HCT116 (cell line): ENCODE results near the gene CPEB3. TPM values are rescaled to one million over a fixed set of nuclear protein-coding genes. Genes with fewer than 3 reads are reported as not detected.

Source experiments
- ATAC-seq: fragments of 200-7000 bp; cut with Tn5 transposase; 2 replicates; pipeline ENCODE4 v1.9.1; 2020; ENCODE audit warnings: mild to moderate bottlenecking, moderate library complexity
- BruUV-seq: library from RNA; stranded (reverse); fragments of 400-500 nt; replicated peaks from 2 replicates; lab custom pipeline; 2021; lab: Mats Ljungman, UMichigan
- CTCF ChIA-PET: fragments of 300-600 bp; sonication (Branson Sonifier 250); formaldehyde crosslinking; loops from one replicate; lab custom pipeline; 2021; ENCODE audit warnings: antibody characterized with exemption; lab: Charles Lee
- POLR2A ChIA-PET: fragments of 300-600, 350-600 bp; sonication (Branson Sonifier 250); formaldehyde crosslinking; loops from one replicate; lab custom pipeline; 2021; ENCODE audit warnings: antibody characterized with exemption; lab: Charles Lee
- RAD21 ChIA-PET, 2 experiments: fragments of 300-600 bp; sonication (Branson Sonifier 250); formaldehyde crosslinking; loops; one replicate each; lab custom pipeline; 2023; ENCODE audit warnings: low total read pairs in 2 of 2; ENCODE audit not compliant: uncharacterized antibody in 2 of 2, unreplicated experiment in 2 of 2, low non-redundant PET in 1 of 2; lab: Charles Lee
- DNase-seq: peaks from one replicate; pipeline ENCODE4 v3.0.0-alpha.2; 2010; ENCODE audit warnings: low read depth, low spot score
- H2AFZ ChIP-seq: fragments of 200-600 bp; shearing (Covaris generic), sonication (generic); 2 replicates; pipeline ENCODE4 v1.6.1; 2017; ENCODE audit warnings: low read depth, mixed run types, mixed read lengths, antibody characterized with exemption, low read length; ENCODE audit not compliant: poor library complexity, severe bottlenecking
- H3K27ac ChIP-seq: 2 replicates; pipeline ENCODE4 v1.5.1; 2012; ENCODE audit warnings: low read depth, low read length
- H3K27me3 ChIP-seq: fragments of 200-600 bp; sonication (generic); 2 replicates; pipeline ENCODE4 v1.6.1; 2016; ENCODE audit warnings: mixed run types, low read length, mixed read lengths; ENCODE audit not compliant: insufficient read depth
- H3K36me3 ChIP-seq, 2 experiments: fragments of 200-500 bp in 1 of 2; fragments of 200-600 bp in 1 of 2; sonication (Bioruptor generic) in 1 of 2; sonication (generic) in 1 of 2; 2 replicates each; pipeline versions ENCODE4 v1.5.1 to v1.6.1; 2014 to 2016; ENCODE audit warnings: low read length in 2 of 2, inconsistent platforms in 1 of 2, mixed read lengths in 1 of 2, mixed run types in 1 of 2; ENCODE audit not compliant: insufficient read depth in 2 of 2, control insufficient read depth in 1 of 2
- H3K4me1 ChIP-seq, 2 experiments: fragments of 200-600 bp in 1 of 2; sonication (generic) in 1 of 2; 2 replicates each; pipeline versions ENCODE4 v1.5.1 to v1.6.1; 2012 to 2017; ENCODE audit warnings: low read length in 2 of 2, inconsistent platforms in 1 of 2, mild to moderate bottlenecking in 1 of 2, mixed read lengths in 1 of 2, mixed run types in 1 of 2, moderate library complexity in 1 of 2; ENCODE audit not compliant: insufficient read depth in 2 of 2, control insufficient read depth in 1 of 2
- H3K4me2 ChIP-seq: fragments of 200-600 bp; sonication (generic); 2 replicates; pipeline ENCODE4 v1.6.1; 2017; ENCODE audit warnings: mixed run types, low read length, mixed read lengths
- H3K4me3 ChIP-seq, 2 experiments: fragments of 200-600 bp in 1 of 2; sonication (generic) in 1 of 2; replicated peaks in 1 of 2; 2 replicates each; pipeline ENCODE4 v1.5.1; 2011 to 2016; ENCODE audit warnings: low read length in 2 of 2, control low read depth in 1 of 2, low read depth in 1 of 2, mild to moderate bottlenecking in 1 of 2, mixed read lengths in 1 of 2, mixed run types in 1 of 2
- H3K79me2 ChIP-seq: fragments of 200-600 bp; sonication (generic); 2 replicates; pipeline ENCODE4 v1.6.1; 2017; ENCODE audit warnings: mild to moderate bottlenecking, mixed run types, low read length, moderate library complexity, mixed read lengths; ENCODE audit not compliant: insufficient read depth
- H3K9ac ChIP-seq: fragments of 200-600 bp; sonication (generic); 2 replicates; pipeline ENCODE4 v1.6.1; 2016; ENCODE audit warnings: low read length, mixed read lengths
- H3K9me2 ChIP-seq: fragments of 200-600 bp; sonication (generic), shearing (Covaris generic); 2 replicates; pipeline ENCODE4 v1.6.1; 2017; ENCODE audit warnings: mixed run types, mild to moderate bottlenecking, moderate library complexity; ENCODE audit not compliant: insufficient read depth
- H3K9me3 ChIP-seq, 2 experiments: fragments of 200-500 bp in 1 of 2; fragments of 200-600 bp in 1 of 2; sonication (Bioruptor generic) in 1 of 2; sonication (generic) in 1 of 2; 2 replicates each; pipeline ENCODE4 v1.6.1; 2014 to 2017; ENCODE audit warnings: low read length in 2 of 2, mixed read lengths in 2 of 2, inconsistent platforms in 1 of 2, low read depth in 1 of 2, mild to moderate bottlenecking in 1 of 2, mixed run types in 1 of 2, moderate library complexity in 1 of 2; ENCODE audit not compliant: control insufficient read depth in 1 of 2, insufficient read depth in 1 of 2
- H4K20me1 ChIP-seq: fragments of 200-600 bp; sonication (generic), shearing (Covaris generic); 2 replicates; pipeline ENCODE4 v1.6.1; 2017; ENCODE audit warnings: mixed run types, mild to moderate bottlenecking, moderate library complexity; ENCODE audit not compliant: insufficient read depth
- CBX3 ChIP-seq: IDR thresholded peaks from 2 replicates; pipeline ENCODE4 v1.6.1; 2012; ENCODE audit warnings: low read depth
- EGR1 ChIP-seq: IDR thresholded peaks from 2 replicates; pipeline ENCODE4 v1.6.1; 2012; ENCODE audit warnings: low read depth
- FOSL1 ChIP-seq: IDR thresholded peaks from 2 replicates; pipeline ENCODE4 v1.6.1; 2012; ENCODE audit warnings: low read depth
- JUND ChIP-seq: IDR thresholded peaks from 2 replicates; pipeline ENCODE4 v1.6.1; 2012
- MAX ChIP-seq: IDR thresholded peaks from 2 replicates; pipeline ENCODE4 v1.6.1; 2012
- POLR2A ChIP-seq: IDR thresholded peaks from 2 replicates; pipeline ENCODE4 v1.7.0; 2011; ENCODE audit warnings: borderline replicate concordance; ENCODE audit not compliant: insufficient read depth, insufficient read length; ENCODE audit errors: extremely low read depth
- POLR2AphosphoS5 ChIP-seq: IDR thresholded peaks from 2 replicates; pipeline ENCODE4 v1.6.1; 2011; ENCODE audit warnings: mild to moderate bottlenecking, low read depth, low read length, moderate library complexity
- REST ChIP-seq: IDR thresholded peaks from 2 replicates; pipeline ENCODE4 v1.6.1; 2012; ENCODE audit warnings: low read depth
- SRF ChIP-seq: IDR thresholded peaks from 2 replicates; pipeline ENCODE4 v1.6.1; 2012; ENCODE audit warnings: low read depth
- TCF7L2 ChIP-seq: IDR thresholded peaks from 2 replicates; pipeline ENCODE4 v1.7.0; 2011; ENCODE audit warnings: borderline replicate concordance, inconsistent platforms; ENCODE audit not compliant: insufficient read depth, insufficient read length; ENCODE audit errors: extremely low read depth
- YY1 ChIP-seq: IDR thresholded peaks from 2 replicates; pipeline ENCODE4 v1.6.1; 2011; ENCODE audit warnings: low read length, low read depth, moderate library complexity, mild to moderate bottlenecking; ENCODE audit not compliant: insufficient replicate concordance; ENCODE audit errors: extremely low read depth
- ZFX ChIP-seq: fragments of 450-650 bp; IDR thresholded peaks from 2 replicates; pipeline ENCODE4 v1.6.1; 2017
- intact Hi-C: fragments of 100-400 bp; cut with micrococcal nuclease; formaldehyde crosslinking; loops from 2 replicates; pipeline ENCODE4 v1.10.0; 2022
- total RNA-seq: library from RNA; stranded (reverse); gene quantifications from one replicate; pipeline ENCODE4 v1.2.1, GENCODE V29; 2021; ENCODE audit not compliant: unreplicated experiment

Gene CPEB3
- total RNA-seq, 1 experiment from 2014 or later = 3.0 TPM

DNA sequence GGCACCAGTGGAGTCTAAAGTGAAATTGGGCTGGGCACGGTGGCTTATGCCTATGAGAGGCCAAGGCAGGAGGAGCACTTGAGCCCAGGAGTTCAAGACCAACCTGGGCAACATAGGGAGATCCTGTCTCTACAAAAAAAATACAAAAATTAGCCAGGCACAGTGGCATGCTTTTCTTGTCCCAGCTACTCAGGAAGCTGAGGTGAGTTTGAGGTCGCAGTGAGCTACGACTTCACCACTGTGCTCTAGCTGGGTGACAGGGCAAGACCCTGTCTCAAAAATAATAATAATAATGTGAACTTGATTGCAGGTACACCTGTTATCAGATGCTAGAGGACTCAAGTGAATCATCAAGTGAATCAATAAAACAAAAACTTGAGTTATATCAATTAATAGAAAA lies 259.3 kb downstream of the CPEB3 start:
- ChIA-PET POLR2A (no interaction called here), CTCF (no interaction called here), RAD21 (no interaction called here)
- no peak overlapping the region for H2AFZ ChIP-seq
- no peaks in the 10 kb centered on the region for H3K79me2 ChIP-seq
- no peaks in the 10 kb centered on the region for H3K9me2 ChIP-seq
- BruUV-seq = no TSS peak
- H3K4me1 ChIP-seq = no peaks in the 10 kb centered on the region
- ATAC-seq (no peak), DNase-seq (no peak)
- TF ChIP-seq POLR2A (no peak), MAX (no peak), ZFX (no peak), CBX3 (no peak), YY1 (no peak), FOSL1 (no peak), SRF (no peak), POLR2AphosphoS5 (no peak), REST (no peak), JUND (no peak), TCF7L2 (no peak), EGR1 (no peak)
- no peaks in the 10 kb centered on the region for H3K27me3 ChIP-seq
- H3K36me3 ChIP-seq = peaks cover 22 to 27% of the 10 kb centered on the region in 2 experiments
- no peaks in the 10 kb centered on the region for H4K20me1 ChIP-seq
- H3K9ac ChIP-seq = no peak overlapping the region
- no peak overlapping the region for H3K27ac ChIP-seq
- no peak overlapping the region for H3K4me3 ChIP-seq
- H3K4me2 ChIP-seq = no peak overlapping the region
- no peaks in the 10 kb centered on the region for H3K9me3 ChIP-seq
- intact Hi-C loops = no loop called here
